ENCODE measurements around the gene MRPL58.
"Not testable (repeated sequence)": the region's sequence is repeated elsewhere in the genome, so short reads cannot be mapped to it uniquely, and the experiment has no call there.

Gene MRPL58

DNA sequence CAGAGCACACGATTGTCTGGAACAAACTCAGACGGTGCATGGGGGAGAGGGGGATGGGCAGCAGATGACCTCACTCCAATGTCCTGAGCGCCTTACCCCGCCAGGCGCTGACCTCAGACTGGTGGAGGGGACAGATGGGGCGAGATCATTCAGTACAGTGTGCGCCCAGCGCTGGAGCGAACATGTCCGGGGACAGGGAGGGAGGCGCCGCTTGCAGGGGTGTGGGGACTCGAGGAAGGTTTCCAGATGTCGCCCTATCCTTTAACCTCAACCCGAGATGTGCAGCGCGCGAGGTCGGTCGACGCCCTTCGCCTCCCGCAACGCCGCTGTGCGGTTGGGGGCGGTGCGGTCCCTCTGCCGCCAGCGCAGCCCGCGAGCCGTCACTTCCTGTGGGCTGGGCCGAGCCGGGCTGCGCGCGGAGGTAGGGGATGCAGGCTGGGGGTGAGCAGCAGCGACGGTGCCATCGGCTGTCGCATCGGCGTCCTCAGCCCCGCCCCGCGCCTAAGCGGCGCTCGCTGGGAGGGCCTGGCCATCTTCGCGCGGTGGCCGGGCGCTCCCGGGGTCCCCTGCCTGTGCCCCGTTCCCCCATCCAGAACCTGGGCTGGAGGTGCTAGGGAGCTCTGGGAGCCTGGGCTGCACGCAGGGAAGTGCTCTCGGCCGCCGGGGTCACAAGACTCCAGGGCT lies 30.3 kb upstream of the MRPL58 start:
- Mint-ChIP-seq H3K27me3 (ENCODE audit: low read depth, poor library complexity) (peaks cover 39% of the 10 kb centered on the region), H3K27ac (peak overlapping the region; percentile 86), H3K36me3 (ENCODE audit: low read depth) (no peaks in the 10 kb centered on the region), H3K4me3 (peak overlapping the region; percentile 85), H3K9me3 (no peaks in the 10 kb centered on the region), H3K4me1 (peaks cover 8% of the 10 kb centered on the region)
- TF ChIP-seq, protein P1, sequence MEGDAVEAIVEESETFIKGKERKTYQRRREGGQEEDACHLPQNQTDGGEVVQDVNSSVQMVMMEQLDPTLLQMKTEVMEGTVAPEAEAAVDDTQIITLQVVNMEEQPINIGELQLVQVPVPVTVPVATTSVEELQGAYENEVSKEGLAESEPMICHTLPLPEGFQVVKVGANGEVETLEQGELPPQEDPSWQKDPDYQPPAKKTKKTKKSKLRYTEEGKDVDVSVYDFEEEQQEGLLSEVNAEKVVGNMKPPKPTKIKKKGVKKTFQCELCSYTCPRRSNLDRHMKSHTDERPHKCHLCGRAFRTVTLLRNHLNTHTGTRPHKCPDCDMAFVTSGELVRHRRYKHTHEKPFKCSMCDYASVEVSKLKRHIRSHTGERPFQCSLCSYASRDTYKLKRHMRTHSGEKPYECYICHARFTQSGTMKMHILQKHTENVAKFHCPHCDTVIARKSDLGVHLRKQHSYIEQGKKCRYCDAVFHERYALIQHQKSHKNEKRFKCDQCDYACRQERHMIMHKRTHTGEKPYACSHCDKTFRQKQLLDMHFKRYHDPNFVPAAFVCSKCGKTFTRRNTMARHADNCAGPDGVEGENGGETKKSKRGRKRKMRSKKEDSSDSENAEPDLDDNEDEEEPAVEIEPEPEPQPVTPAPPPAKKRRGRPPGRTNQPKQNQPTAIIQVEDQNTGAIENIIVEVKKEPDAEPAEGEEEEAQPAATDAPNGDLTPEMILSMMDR (IDR thresholded peaks at IDR 0.05) = no peak
- peak; percentile 89 for DNase-seq

DNA sequence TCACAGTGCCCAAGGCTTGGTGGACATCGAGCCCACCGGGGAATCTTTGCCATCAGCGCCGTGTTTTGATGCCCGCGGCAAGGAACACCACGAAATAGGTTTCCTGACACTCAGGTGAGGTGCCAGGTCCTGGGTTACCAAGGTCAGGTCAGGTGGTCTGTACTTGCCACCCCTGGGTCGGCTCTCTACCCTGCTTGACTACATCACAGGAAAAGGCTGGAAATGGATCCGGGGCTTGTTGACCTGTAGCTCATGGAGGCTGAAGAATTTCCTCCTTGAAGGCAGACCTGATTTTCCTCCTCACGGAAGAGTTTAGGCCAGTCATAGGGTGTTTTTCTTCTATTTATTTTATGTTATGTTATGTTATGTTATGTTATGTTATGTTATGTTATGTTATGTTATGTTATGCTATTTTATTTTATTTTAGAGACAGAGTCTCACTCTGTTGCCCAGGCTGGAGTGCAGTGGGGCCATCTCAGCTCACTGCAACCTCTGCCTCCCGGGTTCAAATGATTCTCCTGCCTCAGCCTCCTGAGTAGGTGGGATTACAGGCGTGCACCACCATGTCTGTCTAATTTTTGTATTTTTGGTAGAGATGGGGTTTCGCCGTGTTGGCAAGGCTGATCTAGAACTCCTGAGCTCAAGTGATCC lies 29.7 kb upstream of the MRPL58 start:
- Mint-ChIP-seq H3K4me3 (peak overlapping the region; percentile 85), H3K27me3 (ENCODE audit: low read depth, poor library complexity) (peaks cover 35% of the 10 kb centered on the region)
- not testable (repeated sequence) for DNase-seq; H3K9me3 Mint-ChIP-seq; H3K27ac Mint-ChIP-seq; H3K36me3 Mint-ChIP-seq (ENCODE audit: low read depth); H3K4me1 Mint-ChIP-seq

DNA sequence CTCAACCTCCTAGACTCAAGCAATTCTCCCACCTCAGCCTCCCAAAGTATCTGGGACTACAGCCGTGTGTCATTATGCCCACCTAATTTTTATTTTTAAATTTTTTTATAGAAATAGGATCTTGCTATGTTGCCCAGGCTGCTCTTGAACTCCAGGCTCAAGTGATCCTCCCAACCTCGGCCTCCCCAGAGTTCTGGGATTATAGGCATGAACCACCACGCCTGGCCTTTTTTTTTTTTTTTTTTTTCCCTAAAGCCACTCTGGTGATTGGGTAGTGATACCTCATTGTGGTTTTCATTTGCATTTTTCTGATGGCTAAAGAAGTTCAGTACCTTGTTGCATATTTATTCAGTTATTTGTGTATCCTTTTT lies 26.3 kb upstream of the MRPL58 start:
- Mint-ChIP-seq H3K36me3 (ENCODE audit: low read depth) (no peaks in the 10 kb centered on the region), H3K4me3 (no peak overlapping the region), H3K4me1 (peaks cover 31% of the 10 kb centered on the region), H3K27ac (no peak overlapping the region), H3K9me3 (no peaks in the 10 kb centered on the region), H3K27me3 (ENCODE audit: low read depth, poor library complexity) (peaks cover 13% of the 10 kb centered on the region)
- no peak for DNase-seq
- TF ChIP-seq, protein P1 (IDR thresholded peaks at IDR 0.05) = no peak

DNA sequence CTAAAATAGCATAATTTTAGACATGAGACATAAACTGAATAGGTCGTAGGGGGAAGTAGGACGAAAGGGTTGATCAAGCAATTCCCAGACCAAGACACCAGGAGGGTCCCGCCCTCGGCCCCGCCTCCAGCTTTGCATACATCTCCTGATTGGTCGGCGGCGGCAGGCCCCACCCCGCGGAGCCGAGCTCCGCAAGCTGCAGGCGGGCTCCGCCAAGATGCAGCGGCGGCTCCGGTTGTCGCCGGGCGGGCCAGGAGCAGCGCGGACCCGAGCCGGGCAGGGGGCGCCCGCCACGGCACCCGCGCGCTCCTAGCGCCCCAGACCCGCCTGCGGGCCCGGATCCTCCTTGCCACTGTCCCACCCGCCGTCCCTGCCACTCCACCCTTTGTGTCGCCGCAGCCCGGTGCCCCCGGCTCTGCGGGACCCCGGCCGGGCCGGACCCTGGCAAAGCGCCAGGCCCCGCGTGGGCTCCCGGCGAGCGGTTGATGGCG lies 25.0 kb upstream of the MRPL58 start, which contains the start of gene CDR2L:
TSS of gene CDR2L (plus strand) at position 215 of the 491 bp plus-strand sequence. CDS start 412 bp downstream, outside the sequence.
- peaks cover 34% of the 10 kb centered on the region for H3K4me1 Mint-ChIP-seq
- peak; percentile 99 for DNase-seq
- H3K36me3 Mint-ChIP-seq (ENCODE audit: low read depth) = no peaks in the 10 kb centered on the region
- peak within 1 kb of the TSS; percentile 88 for H3K4me3 Mint-ChIP-seq
- H3K27me3 Mint-ChIP-seq (ENCODE audit: low read depth, poor library complexity) = peaks cover 13% of the 10 kb centered on the region
- H3K27ac Mint-ChIP-seq = peak within 1 kb of the TSS; percentile 64
- TF ChIP-seq, protein P1 (IDR thresholded peaks at IDR 0.05) = no peak
- no peaks in the 10 kb centered on the region for H3K9me3 Mint-ChIP-seq

- peaks cover 41% of the 10 kb centered on the region for H3K4me1 Mint-ChIP-seq
Measured at GRCh38 chr17:74987909-74988711, 24.4 kb upstream of the MRPL58 start.

More at GRCh38 chr17:74987909-74988711, 24.4 kb upstream of the MRPL58 start:
- H3K27ac Mint-ChIP-seq = peak overlapping the region; percentile 64
- TF ChIP-seq, protein P1 (IDR thresholded peaks at IDR 0.05) = no peak
- DNase-seq = peak; percentile 78
- no peaks in the 10 kb centered on the region for H3K9me3 Mint-ChIP-seq
- peaks cover 13% of the 10 kb centered on the region for H3K27me3 Mint-ChIP-seq (ENCODE audit: low read depth, poor library complexity)
- no peaks in the 10 kb centered on the region for H3K36me3 Mint-ChIP-seq (ENCODE audit: low read depth)
- peak overlapping the region; percentile 88 for H3K4me3 Mint-ChIP-seq

Data from nephron progenitor cell (in vitro differentiated cells).